Neuronal stem cell (in vitro differentiated cells): ENCODE results near the gene HOXD4.
A peak's percentile ranks its signal among the peaks of the same experiment; 100 is the strongest.

ENCODE experiments used
- DNase-seq: peaks from one replicate; pipeline ENCODE4 v3.0.0-alpha.2; 2013; ENCODE audit warnings: low spot score
- H2AFZ ChIP-seq: one replicate; pipeline ENCODE4 v1.6.1; 2013; ENCODE audit warnings: mild to moderate bottlenecking, low read length, inconsistent platforms
- H2AK5ac ChIP-seq: 2 replicates; pipeline ENCODE4 v1.6.1; 2013; ENCODE audit warnings: low read depth, mild to moderate bottlenecking, inconsistent platforms, low read length, moderate library complexity, mixed read lengths
- H2BK120ac ChIP-seq: 2 replicates; pipeline ENCODE4 v1.6.1; 2013; ENCODE audit warnings: low read depth, mild to moderate bottlenecking, inconsistent platforms, low read length, moderate library complexity, mixed read lengths
- H2BK12ac ChIP-seq: one replicate; pipeline ENCODE4 v1.6.1; 2013; ENCODE audit warnings: low read length, inconsistent platforms
- H2BK15ac ChIP-seq: 2 replicates; pipeline ENCODE4 v1.6.1; 2013; ENCODE audit warnings: mild to moderate bottlenecking, low read length, inconsistent platforms, mixed read lengths
- H2BK5ac ChIP-seq: one replicate; pipeline ENCODE4 v1.6.1; 2013; ENCODE audit warnings: inconsistent platforms, mild to moderate bottlenecking, low read length, moderate library complexity
- H3K14ac ChIP-seq: one replicate; pipeline ENCODE4 v1.6.1; 2013; ENCODE audit warnings: low read length, inconsistent platforms
- H3K18ac ChIP-seq: 2 replicates; pipeline ENCODE4 v1.6.1; 2013; ENCODE audit warnings: low read length, inconsistent platforms
- H3K23ac ChIP-seq: 2 replicates; pipeline ENCODE4 v1.6.1; 2013; ENCODE audit warnings: low read depth, mild to moderate bottlenecking, mixed read lengths, low read length, inconsistent platforms; ENCODE audit not compliant: poor library complexity
- H3K27ac ChIP-seq: replicated peaks from 3 replicates; pipeline ENCODE4 v1.5.1; 2013; ENCODE audit warnings: low read length, inconsistent platforms
- H3K27me3 ChIP-seq, 3 experiments: 2 replicates each; pipeline ENCODE4 v1.6.1; 2013; ENCODE audit warnings: low read length in 3 of 3, mild to moderate bottlenecking in 2 of 3, inconsistent platforms in 1 of 3, low read depth in 1 of 3, mixed read lengths in 1 of 3, moderate library complexity in 1 of 3; ENCODE audit not compliant: control insufficient read depth in 3 of 3, insufficient read depth in 3 of 3
- H3K36me3 ChIP-seq, 2 donors: replicated peaks in 1 of 2; 2 replicates each; pipeline ENCODE4 v1.6.1; 2013; ENCODE audit warnings: low read length in 2 of 2; ENCODE audit not compliant: control insufficient read depth in 2 of 2, insufficient read depth in 2 of 2
- H3K4ac ChIP-seq: 2 replicates; pipeline ENCODE4 v1.6.1; 2013; ENCODE audit warnings: inconsistent platforms, mild to moderate bottlenecking, low read length, moderate library complexity
- H3K4me1 ChIP-seq, 2 donors: 1 replicate in 1 of 2; 2 replicates in 1 of 2; pipeline ENCODE4 v1.6.1; 2013; ENCODE audit warnings: low read length in 2 of 2, low read depth in 1 of 2; ENCODE audit not compliant: control insufficient read depth in 2 of 2, insufficient read depth in 1 of 2
- H3K4me2 ChIP-seq: one replicate; pipeline ENCODE4 v1.6.1; 2013; ENCODE audit warnings: mild to moderate bottlenecking, low read length, inconsistent platforms; ENCODE audit not compliant: insufficient read depth, poor library complexity, severe bottlenecking
- H3K4me3 ChIP-seq, 2 donors: 2 replicates each; pipeline ENCODE4 v1.5.1; 2013; ENCODE audit warnings: low read length in 2 of 2, mild to moderate bottlenecking in 2 of 2, inconsistent platforms in 1 of 2, moderate library complexity in 1 of 2
- H3K79me1 ChIP-seq: one replicate; pipeline ENCODE4 v1.6.1; 2013; ENCODE audit warnings: low read depth, mild to moderate bottlenecking, inconsistent platforms, low read length, moderate library complexity
- H3K9ac ChIP-seq: one replicate; pipeline ENCODE4 v1.6.1; 2013; ENCODE audit warnings: mild to moderate bottlenecking, low read depth, low read length, inconsistent platforms; ENCODE audit not compliant: poor library complexity
- H3K9me3 ChIP-seq, 2 donors: replicated peaks in 1 of 2; 2 replicates each; pipeline versions ENCODE3 to v1.6.1; 2013; ENCODE audit warnings: low read length in 2 of 2, mild to moderate bottlenecking in 2 of 2, inconsistent platforms in 1 of 2, low read depth in 1 of 2, mixed read lengths in 1 of 2, moderate library complexity in 1 of 2; ENCODE audit not compliant: control insufficient read depth in 2 of 2, insufficient read depth in 1 of 2
- H4K8ac ChIP-seq: one replicate; pipeline ENCODE4 v1.6.1; 2013; ENCODE audit warnings: low read depth, mild to moderate bottlenecking, inconsistent platforms, low read length, moderate library complexity
- H4K91ac ChIP-seq: one replicate; pipeline ENCODE4 v1.6.1; 2013; ENCODE audit warnings: low read length, low read depth, mild to moderate bottlenecking, inconsistent platforms; ENCODE audit not compliant: poor library complexity
- WGBS, 2 donors: extraction: QIAGEN DNeasy Blood & Tissue Kit; methylation state at CpG; one replicate each; pipeline ENCODE4 v1.1.7; 2013; ENCODE audit warnings: missing lambda C conversion rate in 2 of 2, mixed read lengths in 1 of 2; ENCODE audit not compliant: insufficient read length in 2 of 2, insufficient replicate concordance in 1 of 2; ENCODE audit errors: extremely low coverage in 2 of 2; 5-methylcytosine and 5-hydroxymethylcytosine counted together

The HOXD4 gene

DNA sequence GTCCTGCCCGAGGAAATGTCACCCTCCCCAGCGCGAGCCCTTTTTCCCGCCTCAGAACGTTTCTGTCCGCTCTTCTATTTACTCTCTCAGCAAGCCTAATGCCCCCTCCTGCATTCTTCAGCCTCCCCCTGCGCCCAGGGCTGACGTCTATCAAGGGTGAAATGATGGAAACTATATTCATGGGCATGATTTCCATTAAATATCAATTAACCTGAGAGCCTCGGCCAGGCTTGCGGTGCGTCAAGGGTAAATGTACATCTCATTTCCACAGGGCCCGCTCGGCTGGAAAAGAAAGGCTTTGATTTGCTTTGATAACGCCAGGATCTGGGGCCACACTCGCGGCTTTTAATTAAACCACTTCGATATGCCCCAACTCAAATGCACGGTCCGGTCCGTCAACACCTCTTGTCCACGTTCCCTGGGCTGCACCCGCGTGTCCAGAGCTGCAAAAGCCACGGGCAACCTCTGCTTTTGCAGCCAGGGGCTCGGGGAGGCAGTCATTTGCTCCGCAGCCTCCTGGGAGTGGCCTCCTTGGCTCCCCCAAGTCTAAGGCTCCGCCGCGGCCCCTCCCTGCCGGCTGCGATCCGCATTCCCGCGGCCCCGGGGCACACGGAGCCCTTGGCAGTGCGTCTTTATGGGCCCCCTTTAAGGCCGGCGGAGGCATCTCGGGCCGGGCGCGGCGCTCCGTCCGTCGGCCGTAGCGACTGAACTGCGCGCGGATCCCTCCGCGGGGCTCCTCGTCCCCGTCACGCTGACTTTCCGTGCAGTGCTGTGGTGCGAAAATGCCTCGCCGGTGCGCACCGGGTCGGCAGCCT is 22.2 kb upstream of the HOXD4 start, which contains the start of gene HOXD8:
Gene HOXD8, plus strand, starts transcription at position 724 of the 815 bp plus-strand sequence. CDS start 662 bp downstream, outside the sequence.
- peak within 1 kb of the TSS; percentile 27 to 68 for H3K4me3 ChIP-seq
- no peak within 1 kb of the TSS for H3K18ac ChIP-seq
- no peaks in the 10 kb centered on the region for H3K9me3 ChIP-seq
- no peak within 1 kb of the TSS for H2BK5ac ChIP-seq
- H2AFZ ChIP-seq: peak within 1 kb of the TSS; percentile 87
- no peak within 1 kb of the TSS for H2BK15ac ChIP-seq
- H3K36me3 ChIP-seq: no peaks in the 10 kb centered on the region
- peaks cover 36 to 98% (median 90%) of the 10 kb centered on the region in 3 experiments for H3K27me3 ChIP-seq
- H4K91ac ChIP-seq: no peak within 1 kb of the TSS
- no peak within 1 kb of the TSS for H3K9ac ChIP-seq
- peaks cover 0 to 5% of the 10 kb centered on the region in 2 donors for H3K4me1 ChIP-seq
- no peaks in the 10 kb centered on the region for H3K79me1 ChIP-seq
- no peak within 1 kb of the TSS for H3K4ac ChIP-seq
- no peak within 1 kb of the TSS for H2BK12ac ChIP-seq
- peak within 1 kb of the TSS; percentile 67 for H3K4me2 ChIP-seq
- DNase-seq: no peak
- no peak within 1 kb of the TSS for H3K27ac ChIP-seq
- no peak within 1 kb of the TSS for H2AK5ac ChIP-seq
- no peak within 1 kb of the TSS for H4K8ac ChIP-seq
- no peak within 1 kb of the TSS for H3K14ac ChIP-seq
- no peak within 1 kb of the TSS for H2BK120ac ChIP-seq
- WGBS, 2 donors: no CpG with 5 or more reads among the region's 64 CpGs
- peak within 1 kb of the TSS; percentile 30 for H3K23ac ChIP-seq

DNA sequence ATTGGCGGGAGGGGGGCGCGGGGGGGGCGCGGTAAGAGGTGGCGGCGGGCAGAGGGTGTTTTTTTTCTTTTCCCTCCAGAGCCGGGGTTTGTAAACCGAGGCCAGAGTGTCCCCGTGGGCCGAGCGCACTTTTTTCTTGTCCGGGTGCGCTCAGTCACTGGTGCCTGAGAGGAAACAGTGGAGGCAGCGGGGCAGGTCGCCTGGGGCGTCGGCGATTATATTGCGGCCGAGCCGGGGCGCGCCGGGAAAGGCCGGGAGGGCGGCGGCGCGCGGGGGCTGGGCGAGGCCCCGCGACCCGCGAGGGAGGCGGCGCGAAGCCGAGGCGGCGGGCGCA is 21.6 kb upstream of the HOXD4 start:
- no peaks in the 10 kb centered on the region for H3K79me1 ChIP-seq
- peaks cover 0 to 5% of the 10 kb centered on the region in 2 donors for H3K4me1 ChIP-seq
- no peak overlapping the region for H3K27ac ChIP-seq
- H2BK15ac ChIP-seq: no peak overlapping the region
- peak overlapping the region; percentile 30 for H3K23ac ChIP-seq
- H3K27me3 ChIP-seq: peaks cover 34 to 98% (median 90%) of the 10 kb centered on the region in 3 experiments
- H3K18ac ChIP-seq: no peak overlapping the region
- H3K4me2 ChIP-seq: peak overlapping the region; percentile 67
- no peak overlapping the region for H2AK5ac ChIP-seq
- H3K4ac ChIP-seq: no peak overlapping the region
- no peaks in the 10 kb centered on the region for H3K9me3 ChIP-seq
- H2AFZ ChIP-seq: peak overlapping the region; percentile 87
- H3K14ac ChIP-seq: no peak overlapping the region
- no peak overlapping the region for H4K8ac ChIP-seq
- H3K9ac ChIP-seq: no peak overlapping the region
- H3K4me3 ChIP-seq: peak overlapping the region; percentile 27 to 68
- H2BK5ac ChIP-seq: no peak overlapping the region
- H4K91ac ChIP-seq: no peak overlapping the region
- no peaks in the 10 kb centered on the region for H3K36me3 ChIP-seq
- no peak for DNase-seq
- no peak overlapping the region for H2BK120ac ChIP-seq
- H2BK12ac ChIP-seq: no peak overlapping the region
- WGBS, 2 donors: no CpG with 5 or more reads among the region's 43 CpGs

DNA sequence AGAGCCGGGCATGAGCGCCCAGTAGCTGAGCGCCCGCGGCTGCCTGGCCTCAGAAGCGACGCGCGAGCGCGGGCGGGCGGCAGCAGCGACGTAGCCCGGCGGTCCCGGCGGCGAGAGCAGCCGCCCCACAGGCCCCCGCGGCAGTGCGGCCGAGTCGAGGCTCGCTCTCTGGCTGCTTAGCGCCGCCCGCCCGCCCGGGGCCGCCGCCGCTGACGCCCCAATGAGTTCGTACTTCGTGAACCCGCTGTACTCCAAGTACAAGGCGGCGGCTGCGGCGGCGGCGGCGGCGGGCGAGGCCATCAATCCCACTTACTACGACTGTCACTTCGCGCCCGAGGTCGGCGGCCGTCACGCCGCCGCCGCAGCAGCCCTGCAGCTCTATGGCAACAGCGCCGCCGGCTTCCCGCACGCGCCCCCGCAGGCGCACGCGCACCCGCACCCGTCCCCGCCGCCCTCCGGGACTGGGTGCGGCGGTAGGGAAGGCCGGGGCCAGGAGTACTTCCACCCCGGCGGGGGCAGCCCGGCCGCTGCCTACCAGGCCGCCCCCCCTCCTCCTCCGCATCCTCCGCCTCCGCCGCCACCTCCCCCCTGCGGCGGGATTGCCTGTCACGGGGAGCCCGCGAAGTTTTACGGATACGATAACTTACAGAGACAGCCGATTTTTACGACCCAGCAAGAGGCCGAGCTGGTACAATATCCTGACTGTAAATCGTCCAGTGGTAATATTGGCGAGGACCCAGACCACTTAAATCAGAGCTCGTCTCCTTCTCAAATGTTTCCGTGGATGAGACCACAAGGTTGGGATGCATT is 21.0 kb upstream of the HOXD4 start:
- H2AK5ac ChIP-seq: no peak overlapping the region
- peak overlapping the region; percentile 67 for H3K4me2 ChIP-seq
- H3K27ac ChIP-seq: no peak overlapping the region
- no peaks in the 10 kb centered on the region for H3K9me3 ChIP-seq
- H3K9ac ChIP-seq: no peak overlapping the region
- H3K4me3 ChIP-seq: peak overlapping the region; percentile 27 to 68
- H3K18ac ChIP-seq: no peak overlapping the region
- H3K27me3 ChIP-seq: peaks cover 33 to 98% (median 90%) of the 10 kb centered on the region in 3 experiments
- no peak for DNase-seq
- no peak overlapping the region for H4K8ac ChIP-seq
- peaks cover 0 to 5% of the 10 kb centered on the region in 2 donors for H3K4me1 ChIP-seq
- no peaks in the 10 kb centered on the region for H3K79me1 ChIP-seq
- H2BK5ac ChIP-seq: no peak overlapping the region
- H2BK15ac ChIP-seq: no peak overlapping the region
- H2BK12ac ChIP-seq: no peak overlapping the region
- no peaks in the 10 kb centered on the region for H3K36me3 ChIP-seq
- no peak overlapping the region for H4K91ac ChIP-seq
- WGBS, 2 donors: no CpG with 5 or more reads among the region's 100 CpGs
- H3K4ac ChIP-seq: no peak overlapping the region
- H2BK120ac ChIP-seq: no peak overlapping the region
- H3K14ac ChIP-seq: no peak overlapping the region
- peak overlapping the region; percentile 30 for H3K23ac ChIP-seq
- H2AFZ ChIP-seq: peak overlapping the region; percentile 87
